Stimulated activated naive CD4-positive, alpha-beta T cell (primary cell): ENCODE results near the gene LIX1L.

Experiments
- DNase-seq, 6 experiments: peaks; one replicate each; lab custom pipeline; 2025; lab: John Stamatoyannopoulos, UW

LIX1L gene

DNA sequence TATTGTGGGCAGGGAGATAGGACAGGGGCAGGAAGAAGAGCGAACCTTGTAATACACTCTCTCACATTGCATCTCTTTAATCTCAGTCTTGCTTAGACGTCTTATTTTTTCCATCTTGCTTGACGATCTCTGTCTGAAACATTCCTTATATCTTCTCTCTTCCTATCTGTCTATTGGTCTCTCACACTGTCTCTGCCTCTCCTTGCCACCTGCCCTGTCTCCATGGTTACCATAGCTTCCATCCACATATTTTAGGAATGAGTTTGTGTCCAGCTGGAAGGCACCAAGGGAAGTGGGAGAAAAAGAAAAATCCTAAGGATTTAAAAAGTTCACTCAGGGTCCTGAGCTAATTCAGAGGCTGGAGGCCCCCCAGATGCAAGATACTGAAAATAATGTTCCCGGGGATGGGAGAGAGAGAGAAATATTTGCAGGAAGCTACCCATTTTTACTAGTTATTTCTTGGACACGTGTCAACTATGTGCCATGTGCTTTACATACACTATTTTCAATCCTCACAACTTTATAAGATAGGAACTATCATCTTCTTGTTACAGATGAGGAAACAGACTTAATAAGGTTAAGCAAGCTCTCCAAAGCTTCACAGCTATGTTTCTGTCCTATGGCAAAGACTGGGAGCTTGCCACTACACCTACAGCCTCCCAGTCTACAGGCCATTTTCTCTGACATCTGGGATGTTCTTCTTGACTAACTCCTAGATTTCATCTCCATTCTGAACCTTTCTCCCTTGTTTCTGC lies 5.6 kb upstream of the LIX1L start:
- DNase-seq: peak in 1 of 6 experiments; percentile 22

DNA sequence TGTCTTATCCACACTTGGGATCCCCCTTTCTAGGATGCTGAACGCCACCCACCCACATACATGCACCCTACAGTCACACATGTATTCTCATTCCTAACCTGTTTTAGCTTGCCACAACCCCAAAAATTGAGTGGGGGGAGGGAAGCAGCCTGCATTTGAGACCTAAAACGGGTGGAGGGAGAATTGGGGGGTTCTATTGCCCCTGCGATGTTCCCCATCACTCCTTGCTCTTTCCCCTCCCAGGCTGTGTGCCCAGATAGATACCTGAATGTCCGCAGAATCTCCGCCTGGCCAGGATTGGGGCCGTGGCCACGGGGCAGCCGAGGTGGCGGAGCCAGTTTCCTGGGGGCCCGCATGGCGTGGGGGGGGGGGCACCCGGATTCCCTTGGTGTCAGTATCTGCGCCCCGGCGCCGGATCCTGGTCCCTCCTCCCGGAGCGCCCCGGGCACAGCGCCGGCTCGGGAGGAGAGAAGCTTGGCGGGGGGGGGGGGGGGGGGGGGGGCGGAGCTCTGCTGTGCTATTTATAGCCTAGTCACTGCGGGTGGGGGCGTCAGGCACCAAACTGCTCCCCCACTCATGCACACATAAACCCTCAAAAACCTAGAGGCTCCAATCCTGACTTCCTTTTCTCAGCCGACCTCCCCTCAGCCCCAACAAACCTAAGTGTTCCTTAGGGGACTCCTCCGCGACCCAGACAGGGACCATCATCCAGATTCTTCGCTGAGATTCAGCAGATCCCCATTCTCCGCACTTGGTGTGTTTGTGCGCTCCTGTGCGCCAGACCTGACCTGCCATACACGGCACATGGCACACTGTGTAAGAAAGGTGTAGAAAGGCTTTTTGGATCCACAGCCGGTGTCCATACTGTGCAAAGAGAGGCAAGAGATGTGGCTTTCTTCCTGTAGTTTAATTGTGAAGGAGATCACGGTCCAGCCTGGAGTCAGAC lies 4.6 kb upstream of the LIX1L start:
- peak in 5 of 6 experiments; percentile 28 to 57 (median 32) for DNase-seq

DNA sequence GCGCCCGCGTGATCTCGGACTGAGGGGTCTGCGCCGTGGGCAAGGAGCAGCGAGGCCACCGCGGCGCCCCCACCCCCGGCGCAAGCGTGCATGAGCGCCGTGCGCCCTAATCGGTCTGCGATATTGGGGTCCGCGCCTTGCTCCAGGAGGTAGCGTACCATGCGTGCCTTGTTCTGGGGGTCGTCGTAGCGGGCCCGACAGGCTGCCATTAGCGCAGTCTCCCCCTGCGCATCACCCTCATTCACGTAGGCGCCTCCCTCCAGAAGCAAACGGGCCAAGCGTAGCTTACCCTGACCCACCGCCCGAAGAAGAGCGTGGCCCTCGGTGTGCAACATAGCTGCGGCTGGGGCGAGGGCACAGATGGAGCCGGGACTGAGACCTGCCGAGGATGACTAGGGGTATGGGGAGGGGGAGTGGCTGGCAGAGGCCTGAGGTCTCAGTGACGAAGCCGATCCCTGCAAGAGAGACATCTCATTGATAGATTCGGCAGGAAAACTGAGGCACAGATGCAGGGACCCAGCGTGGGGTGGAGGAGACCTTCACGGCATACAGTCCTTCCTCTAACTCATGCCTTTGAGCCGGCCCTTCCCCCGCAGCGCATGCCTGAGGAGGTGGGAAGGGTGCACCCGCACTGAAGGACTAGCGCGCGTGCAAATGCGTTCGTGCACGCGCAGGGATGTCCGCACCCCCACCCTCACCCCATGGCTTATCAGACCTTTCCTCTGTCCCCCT lies 3.8 kb upstream of the LIX1L start:
- DNase-seq: peak in 5 of 6 experiments; percentile 11 to 47 (median 36)

DNA sequence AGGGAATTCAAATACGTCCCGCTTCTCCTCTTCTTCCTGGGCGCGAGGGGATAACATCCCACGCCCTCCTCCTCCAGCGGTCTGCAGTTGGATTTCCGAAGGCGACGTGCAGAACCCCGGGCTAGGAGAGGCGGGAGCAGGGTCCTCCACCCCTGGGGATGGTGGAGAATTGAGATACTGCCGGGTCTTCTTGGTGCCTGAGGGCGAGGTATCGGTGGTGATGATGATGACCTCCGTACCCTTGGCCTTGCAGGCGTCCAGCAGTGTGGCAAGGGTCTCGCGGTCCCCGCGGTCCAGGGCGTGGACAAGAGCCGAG lies 3.2 kb upstream of the LIX1L start:
- DNase-seq: no peak

DNA sequence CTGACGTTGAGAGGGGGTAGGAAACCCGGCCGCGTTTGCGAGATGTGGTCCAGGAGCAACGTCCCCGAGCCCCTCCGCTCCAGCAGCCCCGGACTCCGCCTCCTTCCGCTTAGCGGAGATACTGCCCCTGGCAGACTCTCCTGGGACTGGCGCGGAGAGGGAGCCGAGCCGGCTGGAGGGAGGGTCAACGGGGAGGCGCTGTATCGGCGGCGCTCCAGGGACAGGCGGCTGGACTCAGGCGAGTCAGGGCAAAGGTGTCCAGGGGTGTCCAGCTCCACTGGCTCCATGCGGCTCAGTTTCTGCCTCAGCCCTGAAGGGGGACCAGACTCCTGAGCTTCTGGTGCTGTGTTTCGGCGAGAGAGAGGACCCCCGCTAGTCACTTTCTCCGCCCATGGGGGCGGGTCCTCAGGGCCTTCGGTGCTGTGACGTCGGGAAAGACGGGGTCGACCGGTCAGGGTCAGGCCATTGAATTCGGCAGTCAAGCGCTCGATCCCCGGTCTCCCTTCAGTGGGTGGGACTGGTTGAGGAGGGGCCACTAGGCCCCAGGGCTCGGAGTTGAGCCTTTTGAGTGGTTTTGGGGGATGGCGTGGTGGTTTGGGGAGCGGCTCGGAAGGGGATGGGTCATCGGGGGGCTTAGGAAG lies 2.8 kb upstream of the LIX1L start:
- peak; percentile 17 to 68 (median 45) for DNase-seq

DNA sequence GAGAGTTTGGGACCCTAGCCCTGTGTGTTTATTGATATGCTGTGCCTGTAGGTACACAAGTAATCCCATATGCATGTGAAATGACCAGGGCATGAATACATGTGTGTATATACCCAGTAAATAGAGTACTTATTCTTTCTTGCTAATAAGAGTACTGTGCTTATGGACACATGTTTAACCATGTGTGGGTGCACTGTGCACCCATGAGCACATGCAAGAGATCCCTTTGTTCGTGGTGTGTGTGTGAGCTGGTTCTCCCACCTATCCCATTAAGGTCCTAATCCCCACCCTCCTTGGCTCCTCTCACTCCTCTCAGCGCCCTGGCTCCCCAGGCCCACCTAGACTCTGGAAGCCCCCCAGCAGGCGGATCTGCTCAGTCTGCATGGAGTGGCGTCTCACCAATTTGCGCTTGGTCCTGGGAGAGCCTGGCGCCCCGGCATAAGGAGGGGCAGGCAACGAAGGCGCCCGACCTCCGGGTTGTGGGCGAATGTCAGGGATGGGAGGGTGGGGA lies 2.2 kb upstream of the LIX1L start:
- DNase-seq: no peak

DNA sequence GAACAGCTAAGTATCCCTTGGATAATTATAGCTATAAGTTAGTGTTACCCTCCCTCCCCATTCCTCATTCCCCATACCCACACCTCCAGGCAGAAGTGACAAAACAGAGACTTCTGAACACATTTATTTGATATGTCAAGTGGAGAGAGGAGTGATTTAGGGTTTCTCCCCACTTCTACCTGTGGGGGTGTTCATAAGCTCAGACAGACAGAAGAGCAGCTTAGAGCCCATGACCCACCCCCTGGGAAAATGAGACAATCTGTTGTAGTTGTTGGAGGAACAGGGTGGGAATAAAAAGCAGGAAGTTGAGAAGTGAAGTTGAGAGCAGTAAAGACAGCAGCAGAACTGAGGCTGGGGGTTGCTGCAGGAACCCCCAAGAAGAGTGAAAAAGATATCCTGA lies 1.5 kb upstream of the LIX1L start:
- DNase-seq: no peak

DNA sequence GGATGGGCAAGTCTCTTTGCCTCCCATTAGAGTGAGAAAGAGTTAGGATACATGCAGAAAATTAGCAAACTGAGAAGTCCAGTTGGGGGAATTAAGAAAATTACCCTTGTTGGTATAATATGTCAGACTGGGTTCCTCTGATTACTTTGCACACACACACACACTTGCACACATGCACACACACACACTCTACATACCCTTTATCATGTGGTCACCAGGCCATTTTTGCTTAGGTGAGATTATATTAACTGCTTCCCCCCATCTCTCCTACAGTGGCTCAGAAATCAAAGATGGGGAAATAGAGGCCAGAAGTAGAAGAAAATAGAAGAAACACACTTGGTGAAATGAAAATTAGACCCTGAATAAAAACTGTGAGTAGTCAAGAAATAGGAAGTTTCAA lies 917 bp upstream of the LIX1L start:
- DNase-seq: no peak

DNA sequence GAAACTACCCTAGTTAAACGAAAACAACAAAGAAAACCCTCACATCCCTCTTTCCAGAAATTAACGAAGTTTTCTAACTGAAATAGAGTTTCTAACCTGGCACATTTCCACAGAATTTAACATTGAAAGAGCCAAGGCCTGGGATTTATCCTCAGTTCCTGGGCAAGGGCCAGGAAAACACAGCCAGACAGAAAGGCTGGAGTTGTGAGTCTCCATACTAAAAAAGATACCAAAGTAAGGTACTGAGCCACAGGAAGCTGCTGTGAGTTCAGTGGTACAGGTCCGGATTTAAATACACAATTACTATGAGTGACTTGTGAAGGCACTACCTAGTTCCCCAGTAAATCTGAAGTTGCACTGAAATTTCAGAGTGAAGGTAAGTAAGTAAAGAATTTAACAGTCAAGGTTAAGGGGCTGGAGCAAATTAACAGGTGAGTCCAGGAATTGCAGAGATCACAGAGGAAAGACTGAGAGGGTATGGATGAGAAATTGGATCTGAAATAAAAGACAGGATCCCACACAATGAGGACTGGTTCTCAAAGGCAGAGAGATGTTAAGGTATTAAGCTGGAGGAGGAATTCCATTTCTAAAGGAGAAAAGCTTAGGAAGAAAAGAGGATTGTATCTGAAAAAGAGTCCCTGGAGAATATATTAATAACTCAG lies 905 bp downstream of the LIX1L start:
- peak in 3 of 6 experiments; percentile 16 to 49 (median 25) for DNase-seq

DNA sequence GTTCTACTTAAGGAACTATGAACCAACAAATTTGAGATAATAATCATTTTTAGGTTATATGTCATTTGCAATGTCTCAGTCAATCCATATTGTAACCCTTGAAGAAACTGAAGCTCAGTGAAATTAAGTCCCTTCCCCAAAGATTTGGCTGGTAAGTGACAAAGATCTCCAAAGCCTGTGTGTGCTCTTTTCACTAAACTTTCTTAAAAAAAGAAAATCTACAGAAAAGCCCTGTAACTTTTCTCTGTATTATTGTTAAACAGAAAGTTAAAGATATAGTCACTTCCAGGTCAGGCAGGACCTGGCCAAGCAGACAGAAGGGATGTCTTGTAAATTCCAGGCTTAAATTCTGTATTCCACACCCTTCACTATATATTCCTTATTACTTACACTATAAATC lies 1.5 kb downstream of the LIX1L start:
- no peak for DNase-seq

DNA sequence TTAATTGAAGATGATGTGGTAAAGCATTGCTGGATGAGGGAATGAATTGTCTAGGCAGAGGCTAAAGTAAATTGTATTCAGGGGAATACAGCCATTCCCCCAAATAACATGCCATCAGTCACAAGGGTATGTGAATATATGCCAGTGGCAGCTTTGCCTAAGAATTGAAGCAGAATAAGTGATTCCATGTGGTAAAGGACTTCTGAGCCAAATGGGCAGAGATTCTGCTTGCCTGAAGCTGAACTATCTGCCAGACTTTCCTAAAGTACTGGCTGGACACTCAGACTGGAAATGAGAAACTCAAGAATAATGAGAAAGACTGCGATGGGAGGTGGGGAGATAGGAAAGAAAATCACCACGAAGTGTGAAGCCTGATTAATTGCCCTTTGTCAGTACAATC lies 2.4 kb downstream of the LIX1L start:
- no peak for DNase-seq

DNA sequence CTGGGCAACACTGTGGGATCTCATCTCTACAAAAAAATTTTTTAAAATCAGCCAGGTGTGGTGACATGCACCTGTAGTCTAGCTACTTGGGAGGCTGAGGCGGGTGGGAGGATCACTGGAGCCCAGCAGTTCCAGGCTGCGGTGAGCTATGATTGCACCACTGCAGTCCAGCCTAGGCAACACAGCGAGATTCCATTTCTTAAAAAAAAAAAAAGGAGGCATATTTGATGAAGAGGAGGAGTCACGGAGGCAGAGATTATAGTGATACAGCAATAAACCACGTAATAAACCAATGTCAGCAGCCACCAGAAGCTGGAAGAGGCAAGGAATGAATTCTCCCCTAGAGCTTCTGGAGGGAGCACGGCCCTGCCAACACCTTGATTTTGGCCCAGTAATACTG lies 4.0 kb downstream of the LIX1L start:
- no peak for DNase-seq

DNA sequence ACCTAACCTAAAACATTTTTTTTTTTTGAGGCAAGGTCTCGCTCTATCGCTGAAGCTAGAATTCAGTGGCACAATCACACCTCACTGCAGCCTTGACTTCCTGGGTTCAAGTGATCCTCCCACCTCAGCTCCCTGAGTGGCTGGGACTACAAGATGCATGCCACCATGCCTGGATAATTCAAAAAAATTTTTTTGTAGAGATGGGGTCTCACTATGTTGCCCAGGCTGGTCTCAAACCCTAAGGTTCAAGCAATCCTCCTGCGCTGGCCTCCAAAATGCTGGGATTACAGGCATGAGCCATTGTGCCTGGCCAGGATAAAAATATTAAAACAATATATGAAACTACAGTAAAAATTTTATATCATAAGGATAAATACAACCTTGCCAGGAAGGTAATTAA lies 4.9 kb downstream of the LIX1L start:
- no peak for DNase-seq

DNA sequence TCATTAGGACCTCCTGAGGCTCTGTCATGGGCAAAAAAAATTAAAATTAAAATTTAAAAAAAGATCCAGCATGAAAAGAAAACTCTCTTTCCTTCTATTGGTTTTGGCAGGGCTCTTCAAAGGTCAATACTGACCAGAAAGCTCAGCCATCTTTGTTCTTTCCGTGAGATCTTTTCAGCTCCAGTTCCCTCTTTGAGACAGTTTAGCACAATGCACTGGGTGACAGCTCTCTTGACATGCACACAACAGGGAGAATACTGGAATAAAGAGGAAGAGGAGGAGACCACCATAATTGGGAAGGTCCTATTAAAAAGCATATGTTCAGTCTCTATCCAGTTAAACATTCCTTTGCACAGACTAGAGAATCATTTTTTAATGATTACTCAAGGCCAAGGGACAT lies 6.3 kb downstream of the LIX1L start:
- no peak for DNase-seq

DNA sequence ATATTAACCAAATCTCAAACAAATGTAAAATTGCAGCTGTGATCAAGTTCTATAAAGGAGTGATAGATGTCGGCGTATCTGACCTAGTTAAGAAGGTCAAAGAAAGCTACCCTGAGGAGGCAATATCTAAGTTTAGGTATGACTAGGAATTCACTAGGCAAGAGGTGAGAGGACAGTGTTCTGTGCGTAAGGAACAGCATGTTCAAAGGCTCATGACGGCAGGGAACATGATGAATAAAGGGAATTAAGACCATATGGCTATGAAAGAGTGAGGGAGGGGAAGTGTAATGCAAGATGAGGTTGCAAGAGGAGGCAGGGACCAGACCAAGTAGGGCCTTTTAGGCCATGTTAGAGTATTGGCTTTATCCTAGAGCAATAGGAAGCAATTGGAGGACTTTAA lies 8.6 kb downstream of the LIX1L start:
- no peak for DNase-seq

DNA sequence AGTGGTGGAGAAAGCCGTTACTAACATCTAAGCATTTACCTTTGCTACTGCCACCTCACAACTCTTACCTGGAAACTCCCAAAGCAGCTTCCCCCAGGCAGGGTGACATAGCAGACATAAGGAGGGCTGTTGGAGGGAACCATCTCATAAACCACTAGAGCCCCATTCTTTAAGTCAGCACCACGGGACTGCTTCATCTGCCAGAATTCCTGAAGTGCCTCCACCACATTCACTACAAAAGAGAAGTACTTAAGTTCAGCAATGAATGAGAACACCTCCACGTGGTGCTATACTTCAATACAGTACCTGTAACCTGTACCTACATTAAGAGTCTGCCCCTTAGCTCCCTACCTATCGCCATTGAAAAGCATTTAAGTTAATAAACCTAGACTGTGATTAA lies 10.3 kb downstream of the LIX1L start:
- DNase-seq: no peak

DNA sequence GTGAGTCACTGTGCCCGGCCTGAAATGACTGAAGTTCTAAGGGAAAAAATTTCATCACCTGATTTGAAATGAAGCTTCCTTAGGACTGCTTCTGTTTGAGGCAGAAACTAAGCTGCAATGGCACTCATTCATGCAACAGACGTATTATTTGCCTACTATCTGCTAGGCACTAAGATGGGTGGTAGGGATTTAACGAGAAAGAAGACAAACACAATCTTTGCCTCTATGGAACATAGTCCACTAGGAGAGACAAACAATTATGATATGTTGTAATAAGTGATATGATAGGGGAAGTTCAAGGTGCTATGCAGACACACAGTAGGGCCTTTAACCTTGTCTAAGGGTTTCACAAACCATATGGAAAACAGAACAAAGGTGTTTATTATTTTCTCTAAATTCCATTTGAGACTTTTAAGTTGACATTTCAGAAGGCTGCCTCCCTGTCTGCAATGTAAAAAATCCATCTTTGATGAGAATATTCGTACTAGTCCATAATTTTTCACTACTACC lies 11.3 kb downstream of the LIX1L start:
- no peak for DNase-seq

DNA sequence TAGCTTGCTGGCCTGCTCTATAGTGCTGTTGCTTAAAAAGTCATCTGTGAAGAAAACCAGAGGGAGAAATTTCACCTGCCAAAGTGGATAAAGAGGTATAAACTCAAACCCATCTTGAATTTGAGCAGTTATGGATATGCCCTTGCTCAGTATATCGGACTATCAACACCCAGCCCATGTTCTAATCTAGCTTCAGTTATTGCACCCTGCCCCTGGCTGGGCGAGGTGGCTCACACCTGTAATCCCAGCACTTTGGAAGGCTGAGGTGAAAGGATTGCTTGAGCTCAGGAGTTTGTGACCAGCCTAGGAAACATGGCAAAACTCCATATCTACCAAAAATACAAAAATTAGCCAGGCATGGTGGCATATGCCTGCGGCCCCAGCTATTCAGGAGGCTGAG lies 13.3 kb downstream of the LIX1L start:
- DNase-seq: no peak

DNA sequence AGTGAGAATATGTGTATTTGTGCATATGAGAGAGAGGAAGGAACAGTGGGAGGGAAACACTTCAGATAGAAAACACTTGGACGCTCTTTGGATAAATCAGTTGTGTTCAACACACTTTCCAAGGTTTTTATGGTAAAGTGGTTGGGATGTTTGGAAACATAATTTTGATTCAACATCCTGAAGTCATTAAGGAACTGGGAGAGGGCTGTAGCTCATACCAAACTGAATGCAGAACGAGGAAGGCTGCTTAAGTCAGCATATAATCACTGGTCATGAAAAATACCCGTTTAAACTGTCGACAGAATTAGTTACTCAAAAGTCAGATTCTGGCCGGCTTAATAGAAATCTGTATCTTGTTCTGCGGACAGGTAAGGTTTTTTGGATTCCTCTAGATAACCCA lies 14.9 kb downstream of the LIX1L start:
- no peak for DNase-seq

DNA sequence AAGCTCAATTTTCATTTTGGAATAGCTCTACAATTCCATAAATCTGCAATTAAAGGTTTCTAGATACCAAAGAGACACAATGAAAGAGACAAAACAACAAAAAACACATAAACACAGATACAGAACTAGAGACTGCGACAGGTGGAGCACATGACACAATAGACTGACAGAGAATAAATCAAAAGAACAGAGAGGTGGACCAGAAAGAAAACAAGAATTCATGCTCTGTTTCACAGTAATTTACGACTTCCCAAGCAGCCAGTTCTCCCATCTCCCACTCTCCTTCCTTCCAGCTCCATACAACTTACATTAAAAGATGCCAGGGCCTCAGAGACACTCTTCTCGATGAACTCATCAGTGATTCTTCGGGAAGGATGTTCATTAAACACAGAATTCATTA lies 15.4 kb downstream of the LIX1L start:
- DNase-seq: no peak

DNA sequence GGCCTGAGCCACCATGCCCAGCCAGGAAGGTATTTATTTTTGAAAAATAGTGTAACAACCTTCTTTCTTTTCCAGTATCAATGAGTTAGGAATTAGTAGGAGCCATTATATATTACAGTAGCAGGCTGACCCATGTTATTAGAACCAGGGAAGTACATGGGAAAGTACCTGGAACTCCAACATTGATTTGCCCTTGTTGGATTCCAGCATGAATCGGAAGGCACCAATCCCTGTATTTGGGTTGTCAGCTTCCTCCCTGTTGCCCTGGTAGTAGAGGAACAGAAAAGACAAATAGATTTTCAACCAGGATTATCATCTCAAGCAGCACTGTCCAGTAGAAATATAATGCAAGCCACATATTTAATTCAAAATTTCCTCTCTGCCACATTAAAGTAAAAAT lies 20.4 kb downstream of the LIX1L start:
- no peak for DNase-seq
